Ovary (tissue), 9 donors: ENCODE measurements around the gene PLEKHM3. TPM values are rescaled to one million over a fixed set of nuclear protein-coding genes. Genes with fewer than 3 reads are reported as not detected.

ENCODE experiments used
- DNase-seq, 5 donors: peaks; one replicate each; pipeline ENCODE4 v3.0.0-alpha.2; 2019 to 2020
- H3K27ac ChIP-seq, 2 donors: fragments of 200-600 bp; one replicate each; pipeline versions ENCODE4 v1.5.1 to v1.8.0; 2019 to 2022
- H3K27me3 ChIP-seq: fragments of 200-600 bp; one replicate; pipeline ENCODE4 v1.8.0; 2022
- H3K36me3 ChIP-seq: fragments of 200-600 bp; sonication (generic); one replicate; pipeline ENCODE4 v1.5.1; 2019
- H3K4me1 ChIP-seq: one replicate; pipeline ENCODE4 v1.8.1; 2013; ENCODE audit warnings: mild to moderate bottlenecking, moderate library complexity; ENCODE audit not compliant: insufficient read depth
- H3K4me3 ChIP-seq: fragments of 200-600 bp; sonication (generic); one replicate; pipeline ENCODE4 v1.5.1; 2017
- H3K9me3 ChIP-seq, 2 donors: fragments of 200-600 bp in 1 of 2; sonication (generic) in 1 of 2; one replicate each; pipeline versions ENCODE4 v1.5.1 to v1.8.1; 2013 to 2019; ENCODE audit warnings: mild to moderate bottlenecking in 1 of 2, moderate library complexity in 1 of 2
- EP300 ChIP-seq: sonication (generic); formaldehyde crosslinking; IDR thresholded peaks from one replicate; pipeline ENCODE4 v1.6.1; 2017; ENCODE audit warnings: antibody characterized with exemption
- POLR2A ChIP-seq: fragments of 450-650 bp; IDR thresholded peaks from one replicate; pipeline ENCODE4 v1.6.1; 2017; ENCODE audit warnings: antibody characterized with exemption, mild to moderate bottlenecking, moderate library complexity
- WGBS, 3 donors: extraction: QIAGEN DNeasy Blood & Tissue Kit in 1 of 3; methylation state at CpG; one replicate each; pipeline versions ENCODE4 v1.1.5 to v1.1.7; 2013 to 2017; 5-methylcytosine and 5-hydroxymethylcytosine counted together
- intact Hi-C, 4 donors: fragments of 100-400 bp; cut with DNase I; formaldehyde crosslinking; loops; one replicate each; pipeline versions ENCODE4 v1.11.0 to v1.15.1; 2022 to 2023
- polyA plus RNA-seq, 2 donors: library from polyadenylated mRNA; stranded (reverse); fragments of 200-250 nt in 1 of 2; fragments of 350-450 nt in 1 of 2; fragmentation: Illumina TruSeq in 1 of 2; extraction: RNeasy Lipid Tissue Mini Kit (QIAGEN cat#74804) in 1 of 2; gene quantifications; one replicate each; pipeline ENCODE4 v1.2.3, GENCODE V29; 2013 to 2014
- total RNA-seq, 7 donors: library from RNA; depleted of rRNA in 2 of 7; stranded (reverse); fragments of >200 nt in 2 of 7; fragmentation: NEBNext Ultra II Directional in 3 of 7; extraction: Animal tissue kit (Norgen Biotek cat#: 25700) in 3 of 7; gene quantifications; one replicate each; pipeline versions ENCODE4 v1.1.0 to v1.2.4, GENCODE V29; 2016 to 2023
- TF ChIP-seq, protein P1 (sequence below), 3 donors: fragments of 450-650 bp in 2 of 3; fragments of 200-600 bp in 1 of 3; IDR thresholded peaks; one replicate each; pipeline versions ENCODE4 v1.5.1 to v1.8.0; 2016 to 2022; ENCODE audit warnings: antibody characterized with exemption in 3 of 3, mild to moderate bottlenecking in 1 of 3
- donor health status: DM: no; HTN: no; CAD: no; lungs with moderate emphysema.
- donor health status: DM: no; HTN: no; CAD: no.
- donor health status: Bipolar disorder and iron deficiency.
- donor health status: DM: yes; HTN: yes; CAD: no.
- donor health status: DM: no; HTN: no; CAD: no.
- donor health status: DM: yes; HTN: yes; CAD: no.

The PLEKHM3 gene
- total and polyA plus RNA-seq, 9 donors = 6.5 to 26.1 (median 14.3) TPM

DNA sequence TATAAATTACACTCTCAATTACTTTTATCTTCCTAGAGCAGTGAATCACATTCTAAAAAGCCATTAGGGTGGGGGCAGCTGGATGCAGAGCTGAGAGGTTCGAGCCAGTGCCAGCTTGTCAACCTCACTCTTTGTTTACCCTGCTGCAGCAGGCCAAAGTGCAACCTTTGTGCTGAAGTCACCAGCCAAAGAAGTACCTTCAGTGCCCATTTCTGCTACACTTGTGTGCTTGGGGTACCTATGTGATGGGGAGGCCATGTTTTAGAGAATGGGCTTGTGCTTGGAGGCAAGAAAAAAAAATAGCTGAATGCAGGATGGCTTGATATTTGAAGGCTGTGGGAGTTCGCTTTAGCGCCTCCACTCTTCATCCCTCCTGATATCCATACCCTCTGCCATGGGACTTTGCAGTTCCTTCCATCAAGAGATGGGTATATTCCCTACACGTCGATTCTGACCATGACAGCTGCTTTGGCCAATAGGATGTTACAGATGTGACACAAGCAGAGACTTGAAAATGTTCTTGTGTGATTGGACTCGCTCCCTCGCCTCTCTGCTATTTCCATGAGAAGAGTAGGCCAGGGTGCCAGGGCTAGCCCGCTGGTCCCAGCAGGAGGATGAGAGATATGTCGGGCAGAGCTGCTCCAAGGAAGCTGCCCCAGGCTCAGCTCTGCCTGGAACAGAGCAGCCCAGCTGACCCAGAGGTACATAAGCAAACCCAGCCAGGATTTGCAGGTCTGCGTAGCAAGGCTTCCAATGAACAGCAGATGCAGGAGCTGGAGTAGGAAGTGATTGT, 242.9 kb downstream of the PLEKHM3 start:
- 85 to 89% (median 87%) methylated on average over 10 of the region's 10 CpGs for WGBS, 3 donors
- H3K27me3 ChIP-seq = no peaks in the 10 kb centered on the region
- H3K4me1 ChIP-seq = no peaks in the 10 kb centered on the region
- no peak overlapping the region for H3K4me3 ChIP-seq
- no peaks in the 10 kb centered on the region for H3K9me3 ChIP-seq
- DNase-seq = no peak
- intact Hi-C loops = no loop called here
- no peak for TF ChIP-seq EP300
- TF ChIP-seq, protein P1, sequence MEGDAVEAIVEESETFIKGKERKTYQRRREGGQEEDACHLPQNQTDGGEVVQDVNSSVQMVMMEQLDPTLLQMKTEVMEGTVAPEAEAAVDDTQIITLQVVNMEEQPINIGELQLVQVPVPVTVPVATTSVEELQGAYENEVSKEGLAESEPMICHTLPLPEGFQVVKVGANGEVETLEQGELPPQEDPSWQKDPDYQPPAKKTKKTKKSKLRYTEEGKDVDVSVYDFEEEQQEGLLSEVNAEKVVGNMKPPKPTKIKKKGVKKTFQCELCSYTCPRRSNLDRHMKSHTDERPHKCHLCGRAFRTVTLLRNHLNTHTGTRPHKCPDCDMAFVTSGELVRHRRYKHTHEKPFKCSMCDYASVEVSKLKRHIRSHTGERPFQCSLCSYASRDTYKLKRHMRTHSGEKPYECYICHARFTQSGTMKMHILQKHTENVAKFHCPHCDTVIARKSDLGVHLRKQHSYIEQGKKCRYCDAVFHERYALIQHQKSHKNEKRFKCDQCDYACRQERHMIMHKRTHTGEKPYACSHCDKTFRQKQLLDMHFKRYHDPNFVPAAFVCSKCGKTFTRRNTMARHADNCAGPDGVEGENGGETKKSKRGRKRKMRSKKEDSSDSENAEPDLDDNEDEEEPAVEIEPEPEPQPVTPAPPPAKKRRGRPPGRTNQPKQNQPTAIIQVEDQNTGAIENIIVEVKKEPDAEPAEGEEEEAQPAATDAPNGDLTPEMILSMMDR (IDR thresholded peaks at IDR 0.05) = no peak
- no peak for TF ChIP-seq POLR2A
- H3K36me3 ChIP-seq = no peaks in the 10 kb centered on the region
- H3K27ac ChIP-seq = no peak overlapping the region

DNA sequence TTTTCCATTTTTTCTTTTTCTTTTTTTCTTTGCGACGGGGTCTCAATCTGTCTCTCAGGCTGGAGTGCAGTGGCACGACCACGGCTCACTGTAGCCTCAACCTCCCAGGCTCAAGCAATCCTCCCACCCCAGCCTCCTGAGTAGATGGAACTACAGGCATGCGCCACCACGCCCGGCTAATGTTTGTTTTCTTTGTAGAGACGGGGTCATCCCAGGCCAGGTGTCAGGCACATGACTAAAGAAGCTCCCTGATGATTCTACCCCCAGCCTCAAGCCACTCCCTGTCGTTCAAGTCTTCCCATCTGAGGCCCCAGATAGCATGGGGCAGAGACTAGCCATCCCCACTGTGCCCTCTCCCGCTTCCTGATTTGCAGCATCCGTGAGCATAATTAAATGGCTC, 245.8 kb downstream of the PLEKHM3 start:
- H3K36me3 ChIP-seq = no peaks in the 10 kb centered on the region
- no peaks in the 10 kb centered on the region for H3K4me1 ChIP-seq
- no peak for TF ChIP-seq POLR2A
- TF ChIP-seq EP300 = no peak
- TF ChIP-seq, protein P1 (IDR thresholded peaks at IDR 0.05) = no peak
- H3K9me3 ChIP-seq = no peaks in the 10 kb centered on the region
- no peaks in the 10 kb centered on the region for H3K27me3 ChIP-seq
- intact Hi-C loops = no loop called here
- no peak overlapping the region for H3K27ac ChIP-seq
- no peak overlapping the region for H3K4me3 ChIP-seq
- WGBS, 3 donors = 83 to 88% (median 86%) methylated on average over 11 of the region's 11 CpGs
- DNase-seq = no peak

DNA sequence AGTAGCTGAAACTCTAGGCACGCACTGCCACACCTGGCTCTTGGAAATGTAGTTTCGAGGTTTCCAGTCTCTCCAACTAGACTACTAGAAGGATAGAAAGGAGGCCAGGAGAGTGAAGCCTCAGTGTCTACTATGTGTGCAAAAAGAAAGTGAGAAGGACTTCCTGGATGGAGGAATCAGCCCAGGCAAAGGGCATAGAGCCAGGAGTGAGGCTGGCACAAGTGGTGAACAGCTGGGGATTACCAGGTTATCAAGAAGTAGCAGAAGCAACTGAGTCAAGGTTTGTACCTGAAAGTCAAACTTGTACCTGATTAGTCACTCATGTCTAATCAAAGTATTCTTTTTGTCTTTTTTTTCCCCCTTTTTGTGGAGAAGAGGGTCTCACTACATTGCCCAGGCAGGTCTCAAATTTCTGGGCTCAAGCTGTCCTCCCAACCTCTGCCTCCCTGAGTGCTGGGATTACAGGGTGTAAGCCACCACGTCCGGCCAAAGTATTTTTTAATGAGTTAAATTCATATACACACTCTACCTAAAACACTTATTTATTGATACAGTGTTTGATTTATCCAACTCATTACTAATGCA, 246.9 kb downstream of the PLEKHM3 start:
- TF ChIP-seq POLR2A (no peak), EP300 (no peak)
- TF ChIP-seq, protein P1 (IDR thresholded peaks at IDR 0.05) = no peak
- Histone ChIP-seq H3K4me1 (no peaks in the 10 kb centered on the region), H3K27ac (no peak overlapping the region), H3K27me3 (no peaks in the 10 kb centered on the region), H3K4me3 (no peak overlapping the region), H3K9me3 (no peaks in the 10 kb centered on the region), H3K36me3 (no peaks in the 10 kb centered on the region)
- intact Hi-C loops = no loop called here
- 83 to 97% (median 90%) methylated on average over 4 of the region's 4 CpGs for WGBS, 3 donors
- no peak for DNase-seq

DNA sequence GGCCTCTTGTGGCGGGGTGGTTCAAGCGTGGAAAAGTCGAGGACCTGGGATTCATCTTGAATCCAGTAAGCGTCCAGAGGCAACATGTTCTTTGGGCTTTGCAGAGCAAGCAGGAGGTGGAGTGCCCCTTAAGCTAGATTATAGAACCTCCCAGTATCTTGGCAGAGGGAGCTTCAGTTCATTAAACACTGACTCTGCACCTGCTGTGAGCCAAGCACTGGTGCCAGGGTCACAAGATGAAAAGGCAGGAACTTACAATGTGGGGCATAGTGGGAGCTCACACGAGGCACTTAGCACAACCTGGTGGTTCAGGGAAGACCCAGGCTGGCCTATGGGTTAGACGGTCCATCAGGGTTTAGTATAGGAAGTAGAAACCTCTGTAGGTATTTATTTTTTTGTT, 248.2 kb downstream of the PLEKHM3 start:
- Histone ChIP-seq H3K9me3 (no peaks in the 10 kb centered on the region), H3K4me3 (no peak overlapping the region), H3K27me3 (no peaks in the 10 kb centered on the region), H3K27ac (no peak overlapping the region), H3K36me3 (no peaks in the 10 kb centered on the region), H3K4me1 (no peaks in the 10 kb centered on the region)
- DNase-seq = no peak
- intact Hi-C loops = no loop called here
- WGBS, 3 donors = 84 to 89% (median 88%) methylated on average over 6 of the region's 6 CpGs
- TF ChIP-seq EP300 = no peak
- TF ChIP-seq POLR2A = no peak
- TF ChIP-seq, protein P1 (IDR thresholded peaks at IDR 0.05) = no peak
